ENCODE data around the gene CSNK1D.
A peak's percentile ranks its signal among the peaks of the same experiment; 100 is the strongest.

Gene CSNK1D

GRCh38 chr17:82273327-82274133 lies at the start of gene CSNK1D:
Gene CSNK1D (minus strand): TSS chr17:82273700. CDS start chr17:82273381, 319 bp downstream.
- FAIRE-seq: no peak

GRCh38 chr17:82322526-82323453 lies 49.3 kb upstream of the CSNK1D start:
- FAIRE-seq (no peak), DNase-seq (ENCODE audit: low spot score) (no peak)

More at GRCh38 chr17:82273327-82274133, at the start of gene CSNK1D:
- peak; percentile 59 for DNase-seq (ENCODE audit: low spot score)

- FAIRE-seq (no peak), DNase-seq (ENCODE audit: low spot score) (no peak)
Observed at GRCh38 chr17:82321947-82322466, 48.5 kb upstream of the CSNK1D start.

GRCh38 chr17:82320956-82321927 lies 47.7 kb upstream of the CSNK1D start:
- FAIRE-seq: no peak
- DNase-seq (ENCODE audit: low spot score): no peak

- no peak for FAIRE-seq
- DNase-seq (ENCODE audit: low spot score): no peak
Observed at GRCh38 chr17:82320140-82320840, 46.8 kb upstream of the CSNK1D start.

GRCh38 chr17:82319619-82320062 lies 46.1 kb upstream of the CSNK1D start:
- DNase-seq (ENCODE audit: low spot score): no peak
- no peak for FAIRE-seq

GRCh38 chr17:82318772-82319606 lies 45.5 kb upstream of the CSNK1D start:
- DNase-seq (ENCODE audit: low spot score): no peak
- no peak for FAIRE-seq

- FAIRE-seq (no peak), DNase-seq (ENCODE audit: low spot score) (no peak)
Observed at GRCh38 chr17:82318169-82318498, 44.6 kb upstream of the CSNK1D start.

- FAIRE-seq: no peak
Observed at GRCh38 chr17:82317394-82318168, 44.1 kb upstream of the CSNK1D start, which contains the start of gene CD7. Gene CD7 (minus strand): TSS chr17:82317608. CDS start chr17:82317495, 113 bp downstream.

GRCh38 chr17:82316651-82317393 lies 43.3 kb upstream of the CSNK1D start:
- DNase-seq (ENCODE audit: low spot score) (no peak), FAIRE-seq (no peak)

More at GRCh38 chr17:82317394-82318168, 44.1 kb upstream of the CSNK1D start, which contains the start of gene CD7:
- no peak for DNase-seq (ENCODE audit: low spot score)

GRCh38 chr17:82315703-82316358 lies 42.3 kb upstream of the CSNK1D start:
- DNase-seq (ENCODE audit: low spot score): no peak

GRCh38 chr17:82314727-82315605 lies 41.5 kb upstream of the CSNK1D start:
- DNase-seq (ENCODE audit: low spot score) (no peak), FAIRE-seq (no peak)

More at GRCh38 chr17:82315703-82316358, 42.3 kb upstream of the CSNK1D start:
- no peak for FAIRE-seq

GRCh38 chr17:82314012-82314726 lies 40.7 kb upstream of the CSNK1D start:
- FAIRE-seq: no peak
- DNase-seq (ENCODE audit: low spot score): no peak

GRCh38 chr17:82313195-82314011 lies 39.9 kb upstream of the CSNK1D start:
- DNase-seq (ENCODE audit: low spot score): no peak
- no peak for FAIRE-seq

Measured in RCC 7860 (cell line).